B cell (primary cell): ENCODE results near the gene COA5. TPM values are rescaled to one million over a fixed set of nuclear protein-coding genes. Genes with fewer than 3 reads are reported as not detected.

Experiments used
- ATAC-seq: fragments of 200-7000 bp; cut with Tn5 transposase; one replicate; pipeline ENCODE4 v1.10.0; 2021; ENCODE audit warnings: low read depth, mild to moderate bottlenecking, moderate number of reproducible peaks, moderate library complexity
- CTCF ChIA-PET: fragments of 350-600 bp; sonication (Branson Sonifier 250); formaldehyde crosslinking; loops from one replicate; lab custom pipeline; 2021; ENCODE audit warnings: antibody characterized with exemption, inconsistent platforms; lab: Charles Lee
- POLR2A ChIA-PET: fragments of 350-600 bp; sonication (Branson Sonifier 250); formaldehyde crosslinking; loops from one replicate; lab custom pipeline; 2021; ENCODE audit warnings: antibody characterized with exemption; lab: Charles Lee
- DNase-seq: peaks from one replicate; pipeline ENCODE4 v3.0.0; 2013
- H2AFZ ChIP-seq: 2 replicates; pipeline ENCODE4 v1.6.1; 2012; ENCODE audit warnings: mild to moderate bottlenecking, low read depth, low read length; ENCODE audit not compliant: insufficient read depth, poor library complexity, severe bottlenecking
- H3K27ac ChIP-seq, 2 donors: 1 replicate in 1 of 2; 2 replicates in 1 of 2; pipeline ENCODE4 v1.5.1; 2012 to 2013; ENCODE audit warnings: low read length in 2 of 2, mild to moderate bottlenecking in 2 of 2, moderate library complexity in 1 of 2
- H3K27me3 ChIP-seq, 4 experiments: fragments of 200-600 bp in 1 of 4; sonication (generic) in 1 of 4; replicated peaks in 1 of 4; 1 replicate in 2 of 4; 2 replicates in 2 of 4; pipeline versions ENCODE4 v1.6.1 to v1.7.0; 2013 to 2016; ENCODE audit warnings: low read length in 3 of 4, mild to moderate bottlenecking in 2 of 4, mixed read lengths in 1 of 4, moderate library complexity in 1 of 4; ENCODE audit not compliant: insufficient read depth in 4 of 4, control insufficient read depth in 3 of 4; ENCODE audit errors: control extremely low read depth in 1 of 4
- H3K36me3 ChIP-seq, 2 experiments: replicated peaks in 1 of 2; 1 replicate in 1 of 2; 2 replicates in 1 of 2; pipeline versions ENCODE4 v1.6.1 to v1.7.1; 2013; ENCODE audit warnings: low read length in 1 of 2; ENCODE audit not compliant: insufficient read depth in 2 of 2, control insufficient read depth in 1 of 2; ENCODE audit errors: control extremely low read depth in 1 of 2, extremely low read depth in 1 of 2
- H3K4me1 ChIP-seq, 2 donors: fragments of 200-600 bp in 1 of 2; sonication (generic) in 1 of 2; 1 replicate in 1 of 2; 2 replicates in 1 of 2; pipeline versions ENCODE4 v1.5.1 to v1.6.1; 2013 to 2017; ENCODE audit warnings: low read length in 2 of 2; ENCODE audit not compliant: control insufficient read depth in 2 of 2, insufficient read depth in 2 of 2
- H3K4me2 ChIP-seq: replicated peaks from 2 replicates; pipeline ENCODE3; 2012; ENCODE audit warnings: mild to moderate bottlenecking, low read depth, low read length; ENCODE audit not compliant: poor library complexity, severe bottlenecking
- H3K4me3 ChIP-seq, 5 experiments: fragments of 200-600 bp in 1 of 5; sonication (generic) in 1 of 5; 1 replicate in 3 of 5; 2 replicates in 2 of 5; pipeline versions ENCODE4 v1.5.1 to v1.7.0; 2011 to 2016; ENCODE audit warnings: low read length in 4 of 5, mild to moderate bottlenecking in 4 of 5, low read depth in 2 of 5, control low read depth in 1 of 5, moderate library complexity in 1 of 5; ENCODE audit not compliant: insufficient read depth in 1 of 5; ENCODE audit errors: control extremely low read depth in 1 of 5, extremely low read depth in 1 of 5
- H3K79me2 ChIP-seq: fragments of 200-600 bp; sonication (generic); one replicate; pipeline ENCODE4 v1.6.0; 2016; ENCODE audit warnings: low read length; ENCODE audit not compliant: control insufficient read depth, insufficient read depth
- H3K9ac ChIP-seq: fragments of 200-600 bp; sonication (generic); 2 replicates; pipeline ENCODE4 v1.6.1; 2017; ENCODE audit warnings: mild to moderate bottlenecking, low read length, moderate library complexity
- H3K9me3 ChIP-seq, 3 donors: one replicate each; pipeline versions ENCODE4 v1.6.1 to v1.7.1; 2013; ENCODE audit warnings: low read length in 2 of 3; ENCODE audit not compliant: control insufficient read depth in 2 of 3, insufficient read depth in 1 of 3; ENCODE audit errors: control extremely low read depth in 1 of 3
- H4K20me1 ChIP-seq: 2 replicates; pipeline ENCODE4 v1.6.0; 2012; ENCODE audit warnings: mild to moderate bottlenecking, low read length; ENCODE audit not compliant: insufficient read depth, control insufficient read depth, poor library complexity, severe bottlenecking
- H3K27ac Mint-ChIP-seq: one replicate; pipeline ENCODE4 v1.8.0; 2021; ENCODE audit warnings: mixed read lengths
- H3K27me3 Mint-ChIP-seq: one replicate; pipeline ENCODE4 v1.8.0; 2021; ENCODE audit warnings: mixed read lengths
- H3K4me1 Mint-ChIP-seq: one replicate; pipeline ENCODE4 v1.8.0; 2021; ENCODE audit warnings: mixed read lengths
- H3K4me3 Mint-ChIP-seq: one replicate; pipeline ENCODE4 v1.8.0; 2021; ENCODE audit warnings: mixed read lengths
- H3K9me3 Mint-ChIP-seq: one replicate; pipeline ENCODE4 v1.8.0; 2022; ENCODE audit warnings: mixed read lengths; ENCODE audit not compliant: insufficient read depth
- CTCF ChIP-seq: fragments of 200-600 bp; IDR thresholded peaks from one replicate; pipeline ENCODE4 v1.8.0; 2022; ENCODE audit warnings: antibody characterized with exemption, mild to moderate bottlenecking
- EZH2 ChIP-seq: IDR thresholded peaks from 2 replicates; pipeline ENCODE4 v1.6.1; 2012; ENCODE audit warnings: borderline replicate concordance, low read depth, mild to moderate bottlenecking, moderate library complexity, low read length; ENCODE audit not compliant: insufficient read depth, poor library complexity, severe bottlenecking
- WGBS: methylation state at CpG from one replicate; pipeline ENCODE4 v1.1.5; 2013; ENCODE audit warnings: missing lambda C conversion rate; ENCODE audit not compliant: insufficient coverage; 5-methylcytosine and 5-hydroxymethylcytosine counted together
- intact Hi-C: fragments of 100-400 bp; cut with micrococcal nuclease; formaldehyde crosslinking; loops from one replicate; pipeline ENCODE4 v1.10.0; 2022
- polyA plus RNA-seq: library from polyadenylated mRNA; depleted of rRNA; stranded (reverse); fragments of >200 nt; gene quantifications from 2 replicates; pipeline ENCODE4 v1.2.3, GENCODE V29; 2012
- total RNA-seq, 2 donors: library from RNA; stranded (reverse); fragments of 120-200 nt in 1 of 2; gene quantifications; 1 replicate in 1 of 2; 2 replicates in 1 of 2; pipeline versions ENCODE4 v1.2.3 to v1.2.4, GENCODE V29; 2013 to 2022

The COA5 gene
- total and polyA plus RNA-seq, 2 donors (not counting 1 experiment from before 2014, with no cell fraction given) = 23.2 to 46.9 TPM

- Mint-ChIP-seq H3K9me3 (no peaks in the 10 kb centered on the region), H3K27ac (peak overlapping the region; percentile 56), H3K27me3 (no peaks in the 10 kb centered on the region), H3K4me1 (peaks cover 63% of the 10 kb centered on the region), H3K4me3 (peak overlapping the region; percentile 49)
- no peak overlapping the region for H3K4me3 ChIP-seq
- no peak for ATAC-seq
- ChIA-PET POLR2A (no interaction called here), CTCF (interaction anchor here (1.8 kb wide), 1 partner anchor 193 kb away, joined by 9 read pairs; no protein-coding TSS in a partner anchor)
- over 99% methylated on average over 7 of the region's 7 CpGs for WGBS
- peaks cover 19% of the 10 kb centered on the region for H4K20me1 ChIP-seq
- H3K9me3 ChIP-seq = no peaks in the 10 kb centered on the region
- H3K36me3 ChIP-seq = peaks cover 4 to 27% of the 10 kb centered on the region in 2 experiments
- peaks cover 33 to 35% of the 10 kb centered on the region in 2 donors for H3K4me1 ChIP-seq
- TF ChIP-seq CTCF (no peak), EZH2 (no peak)
- no peak overlapping the region for H2AFZ ChIP-seq
- H3K27ac ChIP-seq = peak overlapping the region in 1 of 2 donors; percentile 97
- no peak overlapping the region for H3K9ac ChIP-seq
- peaks cover 45% of the 10 kb centered on the region for H3K79me2 ChIP-seq
- no peak for DNase-seq
- H3K4me2 ChIP-seq = peak overlapping the region; percentile 84
- H3K27me3 ChIP-seq = no peaks in the 10 kb centered on the region
- intact Hi-C loops = loop anchor here (5.0 to 10.0 kb wide), 3 partner anchors 162 to 1956 kb away; partner anchors contain the start of genes EIF5B, INPP4A, PDCL3 and TXNDC9
Observed at GRCh38 chr2:98606431-98606830, 1.9 kb downstream of the COA5 start.

- peaks cover 40% of the 10 kb centered on the region for H3K79me2 ChIP-seq
Observed at GRCh38 chr2:98605076-98605475, 3.2 kb downstream of the COA5 start.

More at GRCh38 chr2:98605076-98605475, 3.2 kb downstream of the COA5 start:
- Mint-ChIP-seq H3K27ac (peak overlapping the region; percentile 42), H3K4me1 (peaks cover 50% of the 10 kb centered on the region), H3K27me3 (no peaks in the 10 kb centered on the region), H3K9me3 (no peaks in the 10 kb centered on the region), H3K4me3 (no peak overlapping the region)
- ChIA-PET POLR2A (no interaction called here), CTCF (interaction anchor here (0.8 to 1.0 kb wide), 2 partner anchors 44 to 193 kb away, joined by 3 to 4 read pairs; no protein-coding TSS in a partner anchor)
- peaks cover 27 to 28% of the 10 kb centered on the region in 2 donors for H3K4me1 ChIP-seq
- no peak for ATAC-seq
- no peaks in the 10 kb centered on the region for H3K27me3 ChIP-seq
- no peak overlapping the region for H3K4me3 ChIP-seq
- H3K36me3 ChIP-seq = peaks cover 6 to 28% of the 10 kb centered on the region in 2 experiments
- intact Hi-C loops = loop anchor here (5.0 to 10.0 kb wide), 3 partner anchors 160 to 1957 kb away; partner anchors contain the start of genes EIF5B, INPP4A, PDCL3 and TXNDC9
- no peaks in the 10 kb centered on the region for H3K9me3 ChIP-seq
- no peak overlapping the region for H3K27ac ChIP-seq
- H3K4me2 ChIP-seq = no peak overlapping the region
- H3K9ac ChIP-seq = no peak overlapping the region
- DNase-seq = no peak
- TF ChIP-seq CTCF = no peak
- TF ChIP-seq EZH2 = no peak
- H2AFZ ChIP-seq = no peak overlapping the region
- H4K20me1 ChIP-seq = peaks cover 19% of the 10 kb centered on the region
- no CpG with 5 or more reads among the region's 3 CpGs for WGBS
